GM12878 (cell line): Measurements from ENCODE around the gene ACSL4. TPM values are rescaled to one million over a fixed set of nuclear protein-coding genes. Genes with fewer than 3 reads are reported as not detected.

ENCODE experiments used
- ATAC-seq: fragments of 200-7000 bp; cut with Tn5 transposase; 3 replicates; pipeline ENCODE4 v1.9.1; 2020; ENCODE audit warnings: mild to moderate bottlenecking, moderate library complexity
- BruUV-seq: library from RNA; stranded (reverse); fragments of 400-500 nt; replicated peaks from 2 replicates; lab custom pipeline; 2021; lab: Mats Ljungman, UMichigan
- CTCF ChIA-PET: fragments of 300-600 bp; sonication (Branson Sonifier 250); formaldehyde crosslinking; extraction: SDS; loops from one replicate; lab custom pipeline; 2021; ENCODE audit warnings: inconsistent platforms; lab: Yijun Ruan, JAX
- POLR2A ChIA-PET: fragments of 350-600 bp; formaldehyde crosslinking; extraction: SDS; loops from one replicate; lab custom pipeline; 2021; ENCODE audit warnings: inconsistent platforms; lab: Charles Lee
- RAD21 ChIA-PET: fragments of 300-600 bp; sonication (Branson Sonifier 250); formaldehyde crosslinking; loops from one replicate; lab custom pipeline; 2023; ENCODE audit warnings: antibody characterized with exemption; ENCODE audit not compliant: unreplicated experiment; lab: Charles Lee
- SMC1A ChIA-PET: fragments of 300-600 bp; sonication (Branson Sonifier 250); formaldehyde crosslinking; loops from one replicate; lab custom pipeline; 2023; ENCODE audit not compliant: unreplicated experiment, uncharacterized antibody; lab: Charles Lee
- DNase-seq: peaks from one replicate; pipeline ENCODE4 v3.0.0-alpha.2; 2011; ENCODE audit warnings: low read depth, low spot score
- FAIRE-seq: peaks from 3 replicates; lab custom pipeline; 2011; peaks lifted over from hg19 to GRCh38; lab: Jason Lieb, UNC
- H2AFZ ChIP-seq: 2 replicates; pipeline ENCODE4 v1.6.0; 2011; ENCODE audit warnings: low read depth, low read length, control low read depth; ENCODE audit not compliant: control insufficient read depth
- H3K27ac ChIP-seq: 2 replicates; pipeline ENCODE4 v1.5.1; 2011; ENCODE audit warnings: control low read depth; ENCODE audit not compliant: control insufficient read depth, insufficient read depth
- H3K27me3 ChIP-seq, 2 experiments: replicated peaks in 1 of 2; 2 replicates each; pipeline versions ENCODE4 v1.6.0 to v1.6.1; 2011; ENCODE audit warnings: low read length in 1 of 2; ENCODE audit not compliant: control insufficient read depth in 2 of 2, insufficient read depth in 2 of 2
- H3K36me3 ChIP-seq, 2 experiments: 2 replicates each; pipeline ENCODE4 v1.5.1; 2011; ENCODE audit warnings: low read length in 1 of 2; ENCODE audit not compliant: control insufficient read depth in 2 of 2, insufficient read depth in 2 of 2
- H3K4me1 ChIP-seq: 2 replicates; pipeline ENCODE4 v1.6.1; 2011; ENCODE audit warnings: mild to moderate bottlenecking, low read length, moderate library complexity, mixed read lengths; ENCODE audit not compliant: control insufficient read depth, insufficient read depth
- H3K4me2 ChIP-seq: 2 replicates; pipeline ENCODE4 v1.6.0; 2011; ENCODE audit warnings: control low read depth; ENCODE audit not compliant: control insufficient read depth, insufficient read depth
- H3K4me3 ChIP-seq: fragments of 200-600 bp; sonication (generic); 2 replicates; pipeline ENCODE4 v1.5.1; 2016
- H3K79me2 ChIP-seq: 2 replicates; pipeline ENCODE4 v1.6.0; 2011; ENCODE audit warnings: low read length; ENCODE audit not compliant: control insufficient read depth, insufficient read depth
- H3K9ac ChIP-seq: 2 replicates; pipeline ENCODE4 v1.8.0; 2011; ENCODE audit warnings: low read length, control low read depth, mixed read lengths; ENCODE audit not compliant: control insufficient read depth, insufficient read depth
- H3K9me3 ChIP-seq: replicated peaks from 3 replicates; pipeline ENCODE4 v1.5.1; 2011; ENCODE audit warnings: mild to moderate bottlenecking, low read length; ENCODE audit not compliant: control insufficient read depth, insufficient read depth
- H4K20me1 ChIP-seq: 2 replicates; pipeline ENCODE4 v1.6.0; 2011; ENCODE audit not compliant: control insufficient read depth, insufficient read depth
- HDGF ChIP-seq: fragments of 450-650 bp; IDR thresholded peaks from 2 replicates; pipeline ENCODE4 v1.6.1; 2016; ENCODE audit warnings: antibody characterized with exemption
- MAX ChIP-seq: IDR thresholded peaks from 2 replicates; pipeline ENCODE4 v1.6.1; 2012; ENCODE audit warnings: low read depth, low read length, improper control_type of control experiment
- MXI1 ChIP-seq: fragments of 150-350 bp; IDR thresholded peaks from 2 replicates; pipeline ENCODE4 v1.6.1; 2011; ENCODE audit warnings: low read depth, mild to moderate bottlenecking, inconsistent platforms, low read length, improper control_type of control experiment
- REST ChIP-seq: IDR thresholded peaks from 2 replicates; pipeline ENCODE4 v1.6.1; 2012; ENCODE audit warnings: mild to moderate bottlenecking, low read depth, low read length
- TARDBP ChIP-seq: IDR thresholded peaks from 2 replicates; pipeline ENCODE4 v1.6.1; 2016; ENCODE audit warnings: borderline replicate concordance
- ZNF24 ChIP-seq: fragments of 450-650 bp; IDR thresholded peaks from 2 replicates; pipeline ENCODE4 v1.6.1; 2017; ENCODE audit warnings: antibody characterized with exemption, mild to moderate bottlenecking
- WGBS: methylation state at CpG from one replicate; pipeline ENCODE4 v1.1.6; 2016; ENCODE audit warnings: low lambda C conversion rate; ENCODE audit not compliant: insufficient replicate concordance, insufficient coverage; ENCODE audit errors: missing lambda C conversion rate; 5-methylcytosine and 5-hydroxymethylcytosine counted together
- in situ Hi-C: fragments of 300-500 bp; cut with MboI; formaldehyde crosslinking; loops from 9 replicates; pipeline ENCODE4 v1.14.3; 2018; ENCODE audit warnings: mixed read lengths
- intact Hi-C: fragments of 100-400 bp; cut with micrococcal nuclease; formaldehyde crosslinking; loops from one replicate; pipeline ENCODE4 v1.14.2; 2022; ENCODE audit not compliant: unreplicated experiment
- polyA plus RNA-seq, 11 experiments: library from polyadenylated mRNA; depleted of rRNA in 4 of 11; unstranded in 6 of 11; stranded (reverse) in 5 of 11; fragments of >200 nt; fragmentation: Nextera tagmentation in 4 of 11; fragmentation: Illumina TruSeq in 1 of 11; extraction: Ambion mirVana in 4 of 11; extraction: Trizol in 1 of 11; gene quantifications; 1 replicate in 1 of 11; 2 replicates in 10 of 11; pipeline versions ENCODE4 v1.2.1 to v1.2.3, GENCODE V29; 2011 to 2016; ENCODE audit warnings: inconsistent platforms in 2 of 11, missing spikeins in 2 of 11, low read depth in 1 of 11
- total RNA-seq, 4 experiments: library from RNA; depleted of rRNA in 3 of 4; stranded (reverse); fragments of >200 nt in 3 of 4; fragmentation: Illumina TruSeq in 1 of 4; extraction: Trizol in 1 of 4; gene quantifications; 2 replicates each; pipeline versions ENCODE4 v1.2.1 to v1.2.3, GENCODE V29; 2013 to 2021

ACSL4 gene
- total and polyA plus RNA-seq, 10 of the 15 experiments (the other 5 are each of a cell fraction or from before 2014, with no cell fraction given), result 20.7 to 66.6 (median 45.4) TPM

GRCh38 chrX:109629310-109629709 lies 103.7 kb downstream of the ACSL4 start:
- CTCF ChIA-PET, result interaction anchor here (1.5 kb wide), 1 partner anchor 262 kb away, joined by 5 read pairs; no protein-coding TSS in a partner anchor
- POLR2A ChIA-PET, result no interaction called here
- FAIRE-seq (no peak), DNase-seq (no peak), ATAC-seq (no peak)
- no peak for TF ChIP-seq MAX
- no peak for TF ChIP-seq MXI1
- peak; percentile 81 for TF ChIP-seq ZNF24
- Histone ChIP-seq H2AFZ (no peak overlapping the region), H4K20me1 (no peaks in the 10 kb centered on the region), H3K4me2 (no peak overlapping the region), H3K9me3 (no peaks in the 10 kb centered on the region; the same call in 2 of the 3 replicates), H3K9ac (no peak overlapping the region), H3K4me1 (no peaks in the 10 kb centered on the region), H3K27me3 (no peaks in the 10 kb centered on the region), H3K79me2 (no peaks in the 10 kb centered on the region), H3K36me3 (no peaks in the 10 kb centered on the region), H3K4me3 (no peak overlapping the region), H3K27ac (no peak overlapping the region)
- RAD21 ChIA-PET, result interaction anchor here (1.0 kb wide), 1 partner anchor 258 kb away, joined by 5 read pairs; no protein-coding TSS in a partner anchor
- intact Hi-C loops, result no loop called here
- WGBS, result 76% methylated on average over 3 of the region's 3 CpGs
- BruUV-seq, result no TSS peak
- in situ Hi-C loops, result no loop called here
- SMC1A ChIA-PET, result interaction anchor here (0.6 kb wide), 1 partner anchor 196 kb away, joined by 3 read pairs; no protein-coding TSS in a partner anchor

- TF ChIP-seq REST (no peak), HDGF (no peak), TARDBP (no peak)
- ChIA-PET POLR2A (interaction anchor here (0.7 kb wide), 1 partner anchor 55 kb away, joined by 5 read pairs; no protein-coding TSS in a partner anchor), CTCF (interaction anchor here (0.8 kb wide), 1 partner anchor 141 kb away, joined by 3 read pairs; no protein-coding TSS in a partner anchor), SMC1A (interaction anchor here (1.1 to 2.0 kb wide), 4 partner anchors 9 to 142 kb away, joined by 3 to 6 read pairs (median 4); no protein-coding TSS in a partner anchor), RAD21 (interaction anchor here (0.6 kb wide), 1 partner anchor 16 kb away, joined by 3 read pairs; no protein-coding TSS in a partner anchor)
- 72% methylated on average over 4 of the region's 4 CpGs for WGBS
- in situ Hi-C loops (no loop called here), intact Hi-C loops (no loop called here)
- Histone ChIP-seq H3K27ac (no peak overlapping the region), H3K4me3 (no peak overlapping the region), H3K9me3 (no peaks in the 10 kb centered on the region; the same call in 2 of the 3 replicates), H3K79me2 (no peaks in the 10 kb centered on the region), H3K4me2 (no peak overlapping the region), H2AFZ (no peak overlapping the region), H3K36me3 (no peaks in the 10 kb centered on the region), H4K20me1 (no peaks in the 10 kb centered on the region), H3K4me1 (no peaks in the 10 kb centered on the region), H3K9ac (no peak overlapping the region), H3K27me3 (no peaks in the 10 kb centered on the region)
- no peak for FAIRE-seq
- no peak for ATAC-seq
- DNase-seq, result no peak
- no TSS peak for BruUV-seq
These were observed 106.4 kb downstream of the ACSL4 start for GRCh38 chrX:109626637-109627036.
